Measurements from ENCODE around the gene MUC6. TPM values are rescaled to one million over a fixed set of nuclear protein-coding genes. Genes with fewer than 3 reads are reported as not detected.

Gene MUC6
- total RNA-seq, 4 donors from 2014 or later, result under 0.01 to 2.7 (median under 0.01) TPM; not detected in 1

DNA sequence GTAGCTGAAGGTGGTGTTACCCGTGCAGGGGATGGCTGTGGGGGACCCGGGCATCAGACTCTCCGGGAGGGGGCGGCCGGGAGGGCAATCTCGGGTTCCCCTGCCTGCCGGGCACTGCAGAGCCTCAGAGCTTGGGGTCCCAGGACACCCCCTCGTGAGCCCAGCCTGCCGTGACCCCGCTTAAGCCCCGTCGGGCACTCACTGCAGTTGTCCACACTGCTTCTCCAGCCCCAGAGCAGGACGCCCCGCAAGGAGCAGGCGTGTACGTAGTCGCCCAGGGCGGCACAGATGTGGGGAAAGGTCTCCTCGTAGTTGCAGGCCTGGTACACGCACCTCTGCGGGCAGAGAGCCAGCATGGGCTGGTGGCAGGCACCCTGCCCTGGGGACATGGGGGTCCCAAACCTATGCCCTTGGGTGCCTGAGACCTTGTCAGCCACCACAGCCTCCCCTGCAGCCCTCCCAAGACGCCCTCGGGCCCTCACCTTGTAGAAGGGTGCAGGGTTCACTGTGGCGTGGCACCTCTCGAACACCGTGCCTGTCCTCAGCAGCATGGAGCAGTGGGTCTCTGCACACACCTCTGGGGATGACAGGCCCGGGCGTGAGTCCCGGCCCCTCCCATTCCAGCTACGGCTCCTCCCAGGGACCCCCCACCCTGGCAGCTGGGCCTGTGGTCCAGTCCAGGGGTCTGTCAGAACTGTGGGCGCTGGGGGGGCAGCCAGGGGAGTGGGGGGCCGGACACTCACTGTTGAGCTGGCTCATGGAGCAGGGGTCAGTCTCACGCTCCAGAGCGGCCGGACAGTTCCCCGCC lies 8.8 kb downstream of the MUC6 start:
- no peaks in the 10 kb centered on the region for H3K4me1 ChIP-seq
- no peak overlapping the region for H3K27ac ChIP-seq
- H3K9me3 ChIP-seq, result no peaks in the 10 kb centered on the region
- TF ChIP-seq EP300 (IDR thresholded peaks at IDR 0.05) (no peak), POLR2A (IDR thresholded peaks at IDR 0.05) (no peak)
- TF ChIP-seq, protein P1, sequence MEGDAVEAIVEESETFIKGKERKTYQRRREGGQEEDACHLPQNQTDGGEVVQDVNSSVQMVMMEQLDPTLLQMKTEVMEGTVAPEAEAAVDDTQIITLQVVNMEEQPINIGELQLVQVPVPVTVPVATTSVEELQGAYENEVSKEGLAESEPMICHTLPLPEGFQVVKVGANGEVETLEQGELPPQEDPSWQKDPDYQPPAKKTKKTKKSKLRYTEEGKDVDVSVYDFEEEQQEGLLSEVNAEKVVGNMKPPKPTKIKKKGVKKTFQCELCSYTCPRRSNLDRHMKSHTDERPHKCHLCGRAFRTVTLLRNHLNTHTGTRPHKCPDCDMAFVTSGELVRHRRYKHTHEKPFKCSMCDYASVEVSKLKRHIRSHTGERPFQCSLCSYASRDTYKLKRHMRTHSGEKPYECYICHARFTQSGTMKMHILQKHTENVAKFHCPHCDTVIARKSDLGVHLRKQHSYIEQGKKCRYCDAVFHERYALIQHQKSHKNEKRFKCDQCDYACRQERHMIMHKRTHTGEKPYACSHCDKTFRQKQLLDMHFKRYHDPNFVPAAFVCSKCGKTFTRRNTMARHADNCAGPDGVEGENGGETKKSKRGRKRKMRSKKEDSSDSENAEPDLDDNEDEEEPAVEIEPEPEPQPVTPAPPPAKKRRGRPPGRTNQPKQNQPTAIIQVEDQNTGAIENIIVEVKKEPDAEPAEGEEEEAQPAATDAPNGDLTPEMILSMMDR (IDR thresholded peaks at IDR 0.05), result no peak
- WGBS, 2 donors, result 75 to 76% methylated on average over 30 to 32 of the region's 36 CpGs
- peaks cover 0 to 34% (median 0%) of the 10 kb centered on the region in 3 donors for H3K36me3 ChIP-seq
- H3K4me3 ChIP-seq, result no peak overlapping the region
- no peak for DNase-seq (ENCODE audit: low spot score in 2 of 2)
- H3K27me3 ChIP-seq, result no peaks in the 10 kb centered on the region

- H3K4me1 ChIP-seq, result no peaks in the 10 kb centered on the region
- TF ChIP-seq, protein P1 (IDR thresholded peaks at IDR 0.05), result no peak
- TF ChIP-seq POLR2A (IDR thresholded peaks at IDR 0.05), result no peak
- no peak for TF ChIP-seq EP300 (IDR thresholded peaks at IDR 0.05)
- WGBS, 2 donors, result 81 to 88% methylated on average over 11 to 37 of the region's 46 CpGs
- H3K27me3 ChIP-seq, result no peaks in the 10 kb centered on the region
- no peak for DNase-seq (ENCODE audit: low spot score in 2 of 2)
- H3K27ac ChIP-seq, result no peak overlapping the region
- H3K36me3 ChIP-seq, result peaks cover 0 to 34% (median 0%) of the 10 kb centered on the region in 3 donors
- H3K9me3 ChIP-seq, result no peaks in the 10 kb centered on the region
- no peak overlapping the region for H3K4me3 ChIP-seq
These were observed 9.7 kb downstream of the MUC6 start for GRCh38 chr11:1026641-1027482.

- WGBS, 2 donors, result 86 to 90% methylated on average over 10 to 12 of the region's 14 CpGs
- TF ChIP-seq, protein P1 (IDR thresholded peaks at IDR 0.05), result no peak
- TF ChIP-seq POLR2A (IDR thresholded peaks at IDR 0.05) (no peak), EP300 (IDR thresholded peaks at IDR 0.05) (no peak)
- H3K27ac ChIP-seq, result no peak overlapping the region
These were observed 10.4 kb downstream of the MUC6 start for GRCh38 chr11:1026163-1026450.

GRCh38 chr11:1025410-1026162 lies 10.9 kb downstream of the MUC6 start:
- Histone ChIP-seq H3K36me3 (peaks cover 0 to 39% (median 0%) of the 10 kb centered on the region in 3 donors), H3K9me3 (no peaks in the 10 kb centered on the region), H3K4me3 (no peak overlapping the region), H3K4me1 (no peaks in the 10 kb centered on the region), H3K27me3 (no peaks in the 10 kb centered on the region), H3K27ac (no peak overlapping the region)
- DNase-seq (ENCODE audit: low spot score in 2 of 2), result no peak
- TF ChIP-seq EP300 (IDR thresholded peaks at IDR 0.05), result no peak
- no peak for TF ChIP-seq POLR2A (IDR thresholded peaks at IDR 0.05)
- TF ChIP-seq, protein P1 (IDR thresholded peaks at IDR 0.05), result no peak
- WGBS, 2 donors, result 62 to 73% methylated on average over 21 to 28 of the region's 35 CpGs

More at GRCh38 chr11:1026163-1026450, 10.4 kb downstream of the MUC6 start:
- Histone ChIP-seq H3K9me3 (no peaks in the 10 kb centered on the region), H3K36me3 (peaks cover 0 to 34% (median 0%) of the 10 kb centered on the region in 3 donors), H3K4me1 (no peaks in the 10 kb centered on the region), H3K27me3 (no peaks in the 10 kb centered on the region), H3K4me3 (no peak overlapping the region)
- no peak for DNase-seq (ENCODE audit: low spot score in 2 of 2)
